HepG2 (cell line): ENCODE measurements around the gene PSMD1. TPM values are rescaled to one million over a fixed set of nuclear protein-coding genes. Genes with fewer than 3 reads are reported as not detected.

Source experiments
- AHDC1 ChIP-seq: sonication (generic); formaldehyde crosslinking; IDR thresholded peaks from 2 replicates; pipeline ENCODE4 v1.5.1; 2020; ENCODE audit warnings: mild to moderate bottlenecking, missing genetic modification reagents, borderline replicate concordance
- ELF1 ChIP-seq: sonication (generic); formaldehyde crosslinking; IDR thresholded peaks from 2 replicates; pipeline ENCODE4 v1.4.0; 2020; ENCODE audit warnings: missing genetic modification reagents
- FLYWCH1 ChIP-seq: sonication (generic); formaldehyde crosslinking; IDR thresholded peaks from 2 replicates; pipeline ENCODE4 v1.8.1; 2023; ENCODE audit warnings: mild to moderate bottlenecking, missing genetic modification reagents
- GLI4 ChIP-seq: sonication (generic); formaldehyde crosslinking; IDR thresholded peaks from 2 replicates; pipeline ENCODE4 v1.5.1; 2020; ENCODE audit warnings: missing genetic modification reagents, mild to moderate bottlenecking, moderate library complexity, borderline replicate concordance
- KLF16 ChIP-seq, 2 experiments: sonication (generic) in 1 of 2; formaldehyde crosslinking in 1 of 2; IDR thresholded peaks; 2 replicates each; pipeline versions ENCODE4 v1.6.1 to v1.8.0; 2016 to 2023; ENCODE audit warnings: missing genetic modification reagents in 2 of 2, missing compliant biosample characterization in 1 of 2
- MZF1 ChIP-seq: sonication (generic); formaldehyde crosslinking; IDR thresholded peaks from 2 replicates; pipeline ENCODE4 v1.8.1; 2023; ENCODE audit warnings: mild to moderate bottlenecking, missing genetic modification reagents, borderline replicate concordance
- NKX3-1 ChIP-seq: sonication (generic); formaldehyde crosslinking; IDR thresholded peaks from 2 replicates; pipeline ENCODE4 v1.5.0; 2020; ENCODE audit warnings: missing genetic modification reagents
- NONO ChIP-seq, 2 experiments: fragments of 450-650 bp in 1 of 2; sonication (generic) in 1 of 2; formaldehyde crosslinking in 1 of 2; IDR thresholded peaks in 1 of 2; conservative IDR thresholded peaks in 1 of 2; 2 replicates each; pipeline versions ENCODE4 v1.6.1 to v1.8.0; 2017 to 2022; ENCODE audit warnings: mild to moderate bottlenecking in 1 of 2, missing genetic modification reagents in 1 of 2, moderate library complexity in 1 of 2
- RARA ChIP-seq: IDR thresholded peaks from 2 replicates; pipeline ENCODE4 v1.6.1; 2016; ENCODE audit warnings: missing genetic modification reagents, missing compliant biosample characterization
- THAP11 ChIP-seq: IDR thresholded peaks from 2 replicates; pipeline ENCODE4 v1.6.1; 2016; ENCODE audit warnings: missing biosample characterization, missing genetic modification reagents
- ZFX ChIP-seq: sonication (generic); formaldehyde crosslinking; IDR thresholded peaks from 2 replicates; pipeline ENCODE4 v1.4.0; 2020; ENCODE audit warnings: mild to moderate bottlenecking, low read depth, missing genetic modification reagents, moderate library complexity
- ZNF24 ChIP-seq: fragments of 450-650 bp; IDR thresholded peaks from 2 replicates; pipeline ENCODE4 v1.6.1; 2017; ENCODE audit warnings: antibody characterized with exemption, mild to moderate bottlenecking
- ZNF296 ChIP-seq: sonication (generic); formaldehyde crosslinking; conservative IDR thresholded peaks from 2 replicates; pipeline ENCODE4 v1.5.0; 2020; ENCODE audit warnings: mild to moderate bottlenecking, missing genetic modification reagents
- ZSCAN21 ChIP-seq: sonication (generic); formaldehyde crosslinking; IDR thresholded peaks from 2 replicates; pipeline ENCODE4 v1.8.0; 2022; ENCODE audit warnings: mild to moderate bottlenecking, missing genetic modification reagents, moderate library complexity, borderline replicate concordance
- polyA plus RNA-seq, 8 experiments: library from polyadenylated mRNA; depleted of rRNA in 3 of 8; stranded (reverse) in 7 of 8; unstranded in 1 of 8; fragments of >200 nt; fragmentation: Illumina TruSeq in 4 of 8; extraction: Trizol in 4 of 8; gene quantifications; 2 replicates each; pipeline versions ENCODE4 v1.2.1 to v1.2.3, GENCODE V29; 2011 to 2016; ENCODE audit warnings: low read depth in 4 of 8, missing spikeins in 1 of 8, mixed read lengths in 1 of 8; ENCODE audit not compliant: insufficient read depth in 1 of 8
- total RNA-seq, 5 experiments: library from RNA; depleted of rRNA; stranded (reverse); fragments of >200 nt; fragmentation: Illumina TruSeq; extraction: Trizol; gene quantifications; 2 replicates each; pipeline ENCODE4 v1.2.3, GENCODE V29; 2016; ENCODE audit warnings: low read depth in 1 of 5
- TF ChIP-seq, protein P1 (sequence below), 2 experiments: IDR thresholded peaks; 2 replicates each; pipeline ENCODE4 v1.6.1; 2011 to 2012; ENCODE audit warnings: low read length in 2 of 2, borderline replicate concordance in 1 of 2, low read depth in 1 of 2, mild to moderate bottlenecking in 1 of 2, moderate library complexity in 1 of 2
- TF ChIP-seq, protein P2 (sequence below): sonication (generic); formaldehyde crosslinking; conservative IDR thresholded peaks from 2 replicates; pipeline ENCODE4 v1.8.1; 2023; ENCODE audit warnings: missing genetic modification reagents

PSMD1 gene
- total and polyA plus RNA-seq, 2 of the 13 experiments (the other 11 are each of a cell fraction or from before 2014, with no cell fraction given) = 136 to 191 TPM

GRCh38 chr2:231056453-231057416 lies at the start of gene PSMD1 (continued):
- TF ChIP-seq, protein P1, sequence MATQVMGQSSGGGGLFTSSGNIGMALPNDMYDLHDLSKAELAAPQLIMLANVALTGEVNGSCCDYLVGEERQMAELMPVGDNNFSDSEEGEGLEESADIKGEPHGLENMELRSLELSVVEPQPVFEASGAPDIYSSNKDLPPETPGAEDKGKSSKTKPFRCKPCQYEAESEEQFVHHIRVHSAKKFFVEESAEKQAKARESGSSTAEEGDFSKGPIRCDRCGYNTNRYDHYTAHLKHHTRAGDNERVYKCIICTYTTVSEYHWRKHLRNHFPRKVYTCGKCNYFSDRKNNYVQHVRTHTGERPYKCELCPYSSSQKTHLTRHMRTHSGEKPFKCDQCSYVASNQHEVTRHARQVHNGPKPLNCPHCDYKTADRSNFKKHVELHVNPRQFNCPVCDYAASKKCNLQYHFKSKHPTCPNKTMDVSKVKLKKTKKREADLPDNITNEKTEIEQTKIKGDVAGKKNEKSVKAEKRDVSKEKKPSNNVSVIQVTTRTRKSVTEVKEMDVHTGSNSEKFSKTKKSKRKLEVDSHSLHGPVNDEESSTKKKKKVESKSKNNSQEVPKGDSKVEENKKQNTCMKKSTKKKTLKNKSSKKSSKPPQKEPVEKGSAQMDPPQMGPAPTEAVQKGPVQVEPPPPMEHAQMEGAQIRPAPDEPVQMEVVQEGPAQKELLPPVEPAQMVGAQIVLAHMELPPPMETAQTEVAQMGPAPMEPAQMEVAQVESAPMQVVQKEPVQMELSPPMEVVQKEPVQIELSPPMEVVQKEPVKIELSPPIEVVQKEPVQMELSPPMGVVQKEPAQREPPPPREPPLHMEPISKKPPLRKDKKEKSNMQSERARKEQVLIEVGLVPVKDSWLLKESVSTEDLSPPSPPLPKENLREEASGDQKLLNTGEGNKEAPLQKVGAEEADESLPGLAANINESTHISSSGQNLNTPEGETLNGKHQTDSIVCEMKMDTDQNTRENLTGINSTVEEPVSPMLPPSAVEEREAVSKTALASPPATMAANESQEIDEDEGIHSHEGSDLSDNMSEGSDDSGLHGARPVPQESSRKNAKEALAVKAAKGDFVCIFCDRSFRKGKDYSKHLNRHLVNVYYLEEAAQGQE (IDR thresholded peaks at IDR 0.05; ENCODE audit: borderline replicate concordance in 1 of 2, low read depth in 1 of 2, low read length in 2 of 2) = no peak
- peak; percentile 89 for TF ChIP-seq ZSCAN21 (CRISPR knock-in tag)
- TF ChIP-seq ZFX (CRISPR knock-in tag) = peak; percentile 93
- TF ChIP-seq GLI4 = 0 out of 2 replicates have a peak, but pooled peaks have one; percentile 28
- peak; percentile 63 for TF ChIP-seq ELF1 (CRISPR knock-in tag)
- TF ChIP-seq AHDC1 (CRISPR knock-in tag) = no peak
- peak in 1 of 2 experiments; percentile 79; a peak in 2 of 4 replicates for TF ChIP-seq KLF16 (CRISPR knock-in tag; IDR thresholded peaks at IDR 0.05)
- no peak for TF ChIP-seq MZF1 (CRISPR knock-in tag)
- TF ChIP-seq, protein P2, sequence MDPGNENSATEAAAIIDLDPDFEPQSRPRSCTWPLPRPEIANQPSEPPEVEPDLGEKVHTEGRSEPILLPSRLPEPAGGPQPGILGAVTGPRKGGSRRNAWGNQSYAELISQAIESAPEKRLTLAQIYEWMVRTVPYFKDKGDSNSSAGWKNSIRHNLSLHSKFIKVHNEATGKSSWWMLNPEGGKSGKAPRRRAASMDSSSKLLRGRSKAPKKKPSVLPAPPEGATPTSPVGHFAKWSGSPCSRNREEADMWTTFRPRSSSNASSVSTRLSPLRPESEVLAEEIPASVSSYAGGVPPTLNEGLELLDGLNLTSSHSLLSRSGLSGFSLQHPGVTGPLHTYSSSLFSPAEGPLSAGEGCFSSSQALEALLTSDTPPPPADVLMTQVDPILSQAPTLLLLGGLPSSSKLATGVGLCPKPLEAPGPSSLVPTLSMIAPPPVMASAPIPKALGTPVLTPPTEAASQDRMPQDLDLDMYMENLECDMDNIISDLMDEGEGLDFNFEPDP (CRISPR knock-in tag) = 0 out of 2 replicates have a peak, but pooled peaks have one; percentile 52
- no peak for TF ChIP-seq NKX3-1
- TF ChIP-seq ZNF296 = peak; percentile 83; the same call in 1 of the 2 replicates
- TF ChIP-seq ZNF24 = no peak
- TF ChIP-seq FLYWCH1 (CRISPR knock-in tag) = no peak
- peak; percentile 96 for TF ChIP-seq THAP11
- peak; percentile 29; the same call in 1 of the 2 replicates for TF ChIP-seq RARA (CRISPR knock-in tag)
- no peak for TF ChIP-seq NONO (IDR thresholded peaks at IDR 0.05)
- peak; percentile 92 for TF ChIP-seq NONO (CRISPR knock-in tag; conservative IDR thresholded peaks at IDR 0.05)
